ENCODE results near the gene DHX35. TPM values are rescaled to one million over a fixed set of nuclear protein-coding genes. Genes with fewer than 3 reads are reported as not detected.

Gene DHX35, protein sequence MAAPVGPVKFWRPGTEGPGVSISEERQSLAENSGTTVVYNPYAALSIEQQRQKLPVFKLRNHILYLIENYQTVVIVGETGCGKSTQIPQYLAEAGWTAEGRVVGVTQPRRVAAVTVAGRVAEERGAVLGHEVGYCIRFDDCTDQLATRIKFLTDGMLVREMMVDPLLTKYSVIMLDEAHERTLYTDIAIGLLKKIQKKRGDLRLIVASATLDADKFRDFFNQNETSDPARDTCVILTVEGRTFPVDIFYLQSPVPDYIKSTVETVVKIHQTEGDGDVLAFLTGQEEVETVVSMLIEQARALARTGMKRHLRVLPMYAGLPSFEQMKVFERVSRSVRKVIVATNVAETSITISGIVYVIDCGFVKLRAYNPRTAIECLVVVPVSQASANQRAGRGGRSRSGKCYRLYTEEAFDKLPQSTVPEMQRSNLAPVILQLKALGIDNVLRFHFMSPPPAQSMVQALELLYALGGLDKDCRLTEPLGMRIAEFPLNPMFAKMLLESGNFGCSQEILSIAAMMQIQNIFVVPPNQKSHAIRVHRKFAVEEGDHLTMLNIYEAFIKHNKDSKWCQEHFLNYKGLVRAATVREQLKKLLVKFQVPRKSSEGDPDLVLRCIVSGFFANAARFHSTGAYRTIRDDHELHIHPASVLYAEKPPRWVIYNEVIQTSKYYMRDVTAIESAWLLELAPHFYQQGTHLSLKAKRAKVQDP
- 5.0 and 7.2 TPM in 2 replicates for total RNA-seq

DNA sequence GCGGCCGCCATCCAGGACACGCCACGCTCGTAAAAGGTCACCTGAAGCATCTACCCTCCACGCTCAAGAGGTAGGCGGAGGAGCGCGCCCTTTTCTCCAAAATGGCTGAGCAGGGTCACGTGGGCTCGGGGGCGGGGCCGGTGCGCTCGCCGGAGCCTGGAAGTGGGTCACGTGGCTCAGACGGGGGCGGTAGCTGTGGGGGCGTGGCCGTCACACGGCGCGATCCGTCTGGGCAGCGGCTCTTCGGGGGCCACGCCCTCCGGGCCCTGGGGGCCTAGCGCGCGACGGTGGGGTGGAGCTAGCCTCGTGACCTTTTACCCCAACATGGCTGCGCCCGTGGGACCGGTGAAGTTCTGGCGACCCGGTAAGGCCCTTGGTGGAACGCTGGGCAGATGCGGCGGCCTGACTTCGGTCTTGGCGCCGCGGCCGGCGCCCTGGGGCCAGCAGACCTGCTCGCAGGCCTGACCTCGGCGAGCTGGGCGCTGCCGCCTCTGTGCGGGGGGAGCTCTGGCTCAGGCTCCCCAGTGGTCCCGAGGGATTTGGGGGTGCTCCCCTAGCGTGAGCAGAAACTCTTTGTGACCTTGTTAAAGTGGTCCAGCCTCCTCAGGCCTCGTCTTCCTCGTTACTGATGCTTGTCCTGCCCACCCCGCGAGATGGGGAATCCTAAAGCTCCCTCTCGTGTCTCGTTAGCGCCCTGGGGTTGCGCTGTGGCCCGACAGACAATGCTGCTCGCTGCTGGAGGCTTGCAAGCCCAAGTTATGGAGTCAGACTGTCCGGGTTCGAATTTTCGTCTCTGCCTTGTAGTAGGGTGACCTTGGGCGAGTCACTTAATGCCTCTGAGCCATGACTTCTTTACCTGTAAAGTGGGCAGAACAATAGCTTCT lies at the start of gene DHX35:
DHX35 (plus strand) TSS at position 301 of the 884 bp plus-strand sequence; CDS start at position 325, 24 bp downstream.

DNA sequence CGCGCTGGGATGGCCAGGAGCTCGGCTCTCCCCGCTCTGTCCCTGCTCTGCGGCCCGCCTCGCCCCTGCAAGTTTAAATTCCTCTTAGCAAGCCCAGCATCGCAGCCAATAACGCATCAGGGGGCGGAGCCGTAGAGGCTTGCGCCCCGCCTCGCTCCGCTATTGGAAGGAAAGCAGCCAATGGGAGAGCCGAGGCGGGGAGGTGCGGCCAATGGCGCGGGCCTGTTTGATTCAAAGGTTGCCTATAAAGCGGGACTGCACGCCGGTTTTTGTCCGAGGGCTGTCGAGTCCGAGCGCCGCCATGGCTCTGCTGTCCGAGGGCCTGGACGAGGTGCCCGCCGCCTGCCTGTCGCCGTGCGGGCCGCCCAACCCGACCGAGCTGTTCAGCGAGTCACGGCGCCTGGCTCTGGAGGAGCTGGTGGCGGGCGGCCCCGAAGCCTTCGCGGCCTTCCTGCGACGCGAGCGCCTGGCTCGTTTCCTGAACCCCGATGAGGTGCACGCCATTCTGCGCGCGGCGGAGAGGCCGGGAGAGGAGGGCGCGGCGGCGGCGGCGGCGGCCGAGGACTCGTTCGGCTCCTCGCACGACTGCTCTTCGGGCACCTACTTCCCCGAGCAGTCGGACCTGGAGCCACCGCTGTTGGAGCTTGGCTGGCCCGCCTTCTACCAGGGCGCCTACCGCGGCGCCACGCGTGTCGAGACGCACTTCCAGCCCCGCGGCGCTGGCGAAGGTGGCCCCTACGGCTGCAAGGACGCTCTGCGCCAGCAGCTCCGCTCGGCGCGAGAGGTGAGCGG lies 35.8 kb upstream of the DHX35 start, which contains the start of gene FAM83D:
FAM83D (plus strand) TSS at position 276 of the 792 bp plus-strand sequence; CDS start at position 302, 26 bp downstream.

Other genes starting within 250 kb of the DHX35 start
- gene SLC32A1, start 237.9 kb upstream of the DHX35 start, total RNA-seq = not detected in 2 replicates
- gene ACTR5, start 213.9 kb upstream of the DHX35 start, total RNA-seq = 4.7 and 5.9 TPM in 2 replicates
- gene PPP1R16B, start 156.6 kb upstream of the DHX35 start, total RNA-seq = under 0.01 TPM in 1 of 2 replicates, not detected in the other
- gene FAM83D, start 35.9 kb upstream of the DHX35 start, total RNA-seq = 32.0 TPM in 2 replicates